NCI-H446 (cell line): ENCODE results near the gene POC1B.

Experiments used
- DNase-seq, 2 experiments: peaks; one replicate each; lab custom pipeline; 2025; lab: John Stamatoyannopoulos, UW

POC1B gene

DNA sequence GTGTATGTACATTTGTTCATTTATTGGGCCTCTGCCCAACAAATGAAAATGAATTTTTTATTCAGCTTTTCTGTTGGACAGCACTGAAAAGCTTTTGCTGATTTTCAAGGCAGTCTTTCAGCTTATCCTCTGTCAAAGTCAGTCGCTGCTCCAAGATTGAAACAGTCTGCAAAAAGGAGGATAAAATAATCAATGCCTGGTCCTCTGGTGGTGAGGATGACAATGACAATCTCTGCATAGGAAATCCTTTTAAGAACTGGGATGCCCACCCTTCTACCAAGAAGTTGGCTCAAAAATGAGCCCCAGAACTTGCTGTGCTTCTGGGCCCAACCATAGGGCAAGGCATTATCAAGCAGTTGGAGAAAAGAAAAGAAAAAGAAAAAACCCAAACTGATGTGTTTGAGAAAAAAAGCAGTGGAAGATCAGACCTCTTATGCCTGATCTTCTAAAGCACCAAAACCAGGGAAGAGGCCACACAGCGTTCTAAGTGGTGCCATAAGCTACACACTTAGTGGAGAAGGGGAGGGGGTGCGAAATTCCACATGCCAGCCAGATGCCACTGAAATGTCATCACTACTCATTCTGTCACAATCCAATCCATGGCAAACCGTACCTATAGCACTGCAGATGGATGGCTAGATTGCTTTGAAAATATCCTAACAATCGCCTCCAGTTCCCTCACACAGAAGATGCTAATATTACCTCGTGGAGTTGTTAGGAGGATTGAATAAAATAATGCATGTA is 104.6 kb downstream of the POC1B start:
- DNase-seq, result no peak

DNA sequence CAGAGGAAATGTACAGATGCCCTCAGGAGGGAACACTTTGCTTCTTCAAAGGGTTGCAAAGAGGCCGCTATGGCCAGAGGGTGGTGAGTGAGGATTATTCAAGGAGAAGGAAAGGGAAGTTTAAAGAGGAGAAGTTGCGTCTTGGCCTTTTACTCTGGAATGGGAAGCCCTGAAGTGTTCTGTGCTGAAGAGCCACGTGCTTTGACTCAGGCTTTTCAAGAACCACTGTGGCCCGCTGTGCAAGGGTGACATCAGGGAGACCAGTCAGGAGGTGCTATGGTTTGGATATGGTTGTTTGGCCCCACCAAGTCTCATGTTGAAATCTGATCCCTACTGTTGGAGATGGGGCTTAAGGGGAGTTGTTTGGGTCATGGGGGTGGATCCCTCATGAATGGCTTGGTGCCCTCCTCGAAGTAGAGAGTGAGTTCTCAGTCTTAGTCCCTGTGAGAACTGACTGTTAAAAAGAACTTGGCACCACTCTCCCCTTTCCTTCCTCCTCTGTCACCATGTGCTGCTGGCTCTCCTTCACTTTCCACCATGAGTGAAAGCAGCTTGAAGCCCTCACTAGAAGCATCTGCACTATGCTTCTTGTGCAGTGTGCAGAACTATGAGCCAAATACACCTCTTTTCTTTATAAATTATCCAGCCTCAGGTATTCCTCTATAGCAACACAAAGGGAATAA is 107.5 kb downstream of the POC1B start:
- no peak for DNase-seq

DNA sequence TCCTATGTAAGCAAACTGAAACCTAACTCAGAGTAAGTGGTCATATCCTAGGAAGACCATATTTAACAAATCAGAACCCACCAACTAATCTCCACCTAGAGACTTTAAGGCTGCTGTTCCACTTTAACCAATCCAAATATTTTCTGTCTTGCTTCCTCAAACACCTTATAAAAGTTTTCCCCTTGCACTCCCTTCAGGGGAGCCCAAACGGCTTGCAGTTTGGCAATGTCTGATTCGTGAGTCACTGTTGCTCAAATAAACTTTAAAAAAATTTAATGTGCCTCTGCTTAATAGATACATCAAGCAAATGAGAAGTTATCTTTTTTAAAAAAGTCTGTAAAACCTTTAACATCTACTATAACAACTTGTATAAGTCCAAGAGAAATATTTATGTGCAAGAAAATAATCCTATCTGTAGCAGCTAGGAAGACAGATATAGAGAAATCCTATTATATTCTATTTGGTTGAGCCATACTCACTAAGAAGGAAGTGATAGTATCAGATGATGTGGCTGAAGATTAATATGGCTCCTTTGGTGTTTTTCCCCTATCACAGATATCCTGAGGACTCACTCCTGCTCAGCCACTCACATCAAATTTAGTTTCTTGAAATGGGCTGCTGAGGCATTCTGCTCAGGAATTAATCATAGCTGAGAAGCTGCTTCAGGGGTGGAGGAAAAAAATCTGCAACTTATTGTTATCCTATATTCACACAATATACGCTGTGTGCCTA is 108.4 kb downstream of the POC1B start:
- DNase-seq, result no peak

DNA sequence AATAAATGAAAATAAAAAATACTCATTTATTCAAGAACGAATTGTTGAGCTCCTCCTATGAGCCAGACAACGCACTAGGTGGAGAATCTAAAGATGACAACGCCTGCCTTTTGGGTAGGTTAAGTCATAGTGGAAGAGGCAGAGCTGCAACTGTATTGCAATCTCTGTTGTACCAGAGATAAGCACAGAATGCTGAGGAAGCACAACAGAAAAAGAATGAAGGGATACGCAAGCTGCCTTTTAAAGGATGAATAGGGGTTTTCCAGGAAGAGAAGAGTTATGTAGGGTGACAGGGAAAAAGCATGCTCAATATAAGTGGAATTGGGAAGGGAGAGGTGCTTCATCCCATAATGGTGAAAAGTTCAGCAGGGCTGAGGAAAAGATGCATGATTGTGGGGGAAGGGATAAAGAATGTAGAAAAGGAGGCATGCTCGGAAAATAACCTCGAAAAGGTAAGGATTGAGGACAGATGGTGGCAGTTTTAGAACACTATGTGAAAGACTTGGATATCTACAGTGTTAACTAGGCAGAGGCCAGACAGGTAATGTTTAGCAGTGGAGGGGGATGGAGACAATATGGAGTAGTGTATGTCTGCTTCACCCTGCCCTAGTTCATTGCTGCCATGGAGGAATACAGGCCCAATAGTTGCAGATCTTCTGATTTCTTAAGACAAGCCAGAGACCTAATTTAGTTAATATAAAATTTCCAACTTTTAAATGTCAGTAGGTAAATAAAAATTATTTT is 109.6 kb downstream of the POC1B start:
- DNase-seq, result no peak

DNA sequence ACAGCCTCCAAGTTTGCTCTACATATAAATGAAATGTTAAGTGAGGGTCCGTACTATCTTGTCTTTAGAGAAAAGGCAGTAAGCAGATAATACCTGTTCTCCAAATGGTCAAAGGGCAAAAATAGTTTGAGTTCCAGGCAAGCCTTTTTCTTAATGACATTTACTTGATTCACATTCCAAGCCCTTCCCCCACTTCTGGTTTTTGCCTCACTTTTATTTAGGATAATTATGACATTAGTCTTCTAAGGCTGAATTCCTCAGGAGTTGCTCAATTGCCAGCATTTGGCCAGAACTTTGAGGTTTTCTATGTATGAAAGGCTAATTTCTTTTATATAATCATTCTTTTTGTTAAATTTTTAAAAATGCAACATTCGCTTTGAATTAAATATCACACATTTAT is 111.0 kb downstream of the POC1B start:
- DNase-seq, result no peak

DNA sequence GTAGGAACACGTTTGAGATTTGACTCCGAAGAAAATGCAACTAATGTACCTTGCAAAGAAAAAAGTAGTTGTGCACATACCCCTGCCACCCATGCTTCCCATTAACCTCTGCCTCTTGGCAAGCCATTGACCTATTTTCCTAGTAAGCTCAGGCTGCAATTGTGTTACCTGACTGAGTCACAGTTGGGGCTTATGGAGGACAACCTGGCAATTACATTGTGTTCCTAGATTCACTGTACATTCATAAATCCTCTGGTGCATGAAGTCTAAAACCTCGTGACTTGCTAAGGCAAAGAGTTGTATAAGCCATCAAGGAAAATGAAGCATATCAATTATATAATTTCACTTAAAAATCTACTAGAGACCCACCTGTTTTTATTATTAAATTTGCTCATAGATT is 111.5 kb downstream of the POC1B start:
- DNase-seq, result no peak

DNA sequence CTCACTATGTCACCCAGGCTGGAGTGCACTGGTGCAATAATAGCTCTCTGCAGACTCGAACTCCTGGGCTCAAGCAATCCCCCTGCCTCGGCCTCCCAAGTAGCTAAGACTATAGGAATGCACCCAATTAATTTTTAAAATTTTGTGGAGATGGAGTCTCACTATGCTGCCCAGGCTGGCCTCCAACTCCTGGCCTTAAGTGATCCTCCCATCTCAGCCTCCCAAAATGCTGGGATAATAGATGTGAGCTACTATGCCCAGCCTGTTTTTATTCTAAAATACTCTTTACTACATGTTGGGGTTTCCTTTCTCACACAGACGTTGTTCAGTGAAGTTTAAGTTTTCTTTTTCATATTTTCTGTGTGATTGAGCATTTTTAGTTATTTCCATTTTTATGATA is 112.6 kb downstream of the POC1B start:
- no peak for DNase-seq

DNA sequence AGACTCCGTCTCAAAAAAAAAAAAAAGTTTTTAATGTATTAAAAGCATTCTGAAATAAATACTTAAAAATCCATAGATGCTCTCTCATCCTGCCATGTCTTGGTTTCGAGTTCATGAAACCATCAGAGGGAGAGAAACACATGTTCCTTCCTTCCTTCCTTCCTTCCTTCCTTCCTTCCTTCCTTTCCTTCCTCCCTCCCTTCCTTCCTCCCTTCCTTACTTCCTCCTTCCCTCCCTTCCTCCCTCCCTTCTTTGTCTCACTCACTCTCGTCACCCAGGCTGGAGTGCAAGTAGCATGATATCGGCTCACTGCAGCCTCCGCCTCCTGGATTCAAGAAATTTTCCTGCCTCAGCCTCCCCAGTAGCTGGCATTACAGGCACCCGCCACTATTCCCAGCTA is 113.2 kb downstream of the POC1B start:
- no peak for DNase-seq

DNA sequence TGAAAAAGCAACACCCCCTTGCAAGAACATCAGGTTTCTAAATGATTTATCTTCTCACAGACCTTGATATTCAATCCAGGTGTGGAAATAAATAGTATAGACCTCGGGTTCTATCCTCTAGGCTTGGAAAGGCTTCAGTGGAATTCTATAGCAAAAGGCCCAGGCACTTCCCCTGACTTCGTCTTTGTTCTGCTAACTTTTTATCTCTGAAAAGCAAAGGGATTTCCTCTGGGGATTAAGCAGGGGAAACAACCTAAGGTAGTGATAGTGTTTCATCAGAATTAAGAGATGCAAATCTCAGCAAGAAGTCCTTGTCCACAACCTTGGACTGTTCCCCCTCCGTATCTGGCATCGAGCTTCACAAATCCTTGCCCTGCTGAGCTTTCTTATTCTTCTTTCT is 114.0 kb downstream of the POC1B start:
- DNase-seq, result no peak

DNA sequence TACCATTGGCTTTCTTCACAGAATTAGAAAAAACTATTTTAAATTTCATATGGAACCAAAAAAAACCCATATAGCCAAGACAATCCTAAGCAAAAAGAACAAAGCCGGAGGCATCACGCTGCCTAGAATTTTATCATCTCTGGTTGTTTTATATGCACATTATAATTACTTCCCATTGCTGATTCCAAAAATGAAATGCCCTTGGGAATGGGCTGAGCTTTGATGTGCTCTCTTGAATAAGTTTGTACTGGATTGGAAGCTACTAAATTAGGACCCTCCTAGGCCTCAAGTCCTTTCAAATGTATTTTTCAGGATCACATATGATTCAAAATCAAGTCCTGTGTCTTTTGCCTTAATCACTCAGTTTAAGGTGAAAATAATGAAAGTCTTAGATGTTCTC is 114.6 kb downstream of the POC1B start:
- DNase-seq, result no peak

DNA sequence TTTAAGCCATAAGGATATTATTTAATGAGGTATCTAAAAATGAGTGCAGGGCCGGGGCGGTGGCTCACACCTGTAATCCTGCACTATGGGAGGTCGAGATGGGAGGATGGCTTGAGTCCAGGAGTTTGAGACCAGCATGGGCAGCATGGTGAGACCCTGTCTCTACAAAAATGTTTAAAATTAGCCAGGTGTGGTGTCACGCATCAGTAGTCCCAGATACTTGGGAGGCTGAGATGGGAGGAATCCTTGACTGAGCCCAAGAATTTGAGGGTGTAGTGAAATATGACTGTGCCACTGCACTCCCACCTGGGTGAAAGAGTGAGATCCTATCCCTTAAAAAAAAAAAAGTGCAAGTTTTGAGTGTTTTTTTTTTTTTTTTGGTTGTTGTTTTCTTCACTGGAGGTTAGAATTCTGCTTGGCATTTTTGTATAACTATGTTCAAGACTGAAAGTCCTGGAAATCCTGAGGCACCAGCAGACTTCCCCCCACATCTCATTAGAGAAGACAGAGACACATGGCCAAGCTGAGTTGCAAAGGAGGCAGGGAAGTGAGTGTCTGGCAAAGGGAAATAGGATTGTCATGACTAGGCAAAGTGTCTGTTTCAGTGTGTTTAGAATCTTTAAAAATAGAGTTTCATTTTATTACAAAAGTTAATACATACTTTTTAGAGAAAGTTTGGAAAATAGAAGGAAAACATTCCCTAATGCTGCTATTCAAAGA is 120.1 kb downstream of the POC1B start:
- DNase-seq, result no peak

DNA sequence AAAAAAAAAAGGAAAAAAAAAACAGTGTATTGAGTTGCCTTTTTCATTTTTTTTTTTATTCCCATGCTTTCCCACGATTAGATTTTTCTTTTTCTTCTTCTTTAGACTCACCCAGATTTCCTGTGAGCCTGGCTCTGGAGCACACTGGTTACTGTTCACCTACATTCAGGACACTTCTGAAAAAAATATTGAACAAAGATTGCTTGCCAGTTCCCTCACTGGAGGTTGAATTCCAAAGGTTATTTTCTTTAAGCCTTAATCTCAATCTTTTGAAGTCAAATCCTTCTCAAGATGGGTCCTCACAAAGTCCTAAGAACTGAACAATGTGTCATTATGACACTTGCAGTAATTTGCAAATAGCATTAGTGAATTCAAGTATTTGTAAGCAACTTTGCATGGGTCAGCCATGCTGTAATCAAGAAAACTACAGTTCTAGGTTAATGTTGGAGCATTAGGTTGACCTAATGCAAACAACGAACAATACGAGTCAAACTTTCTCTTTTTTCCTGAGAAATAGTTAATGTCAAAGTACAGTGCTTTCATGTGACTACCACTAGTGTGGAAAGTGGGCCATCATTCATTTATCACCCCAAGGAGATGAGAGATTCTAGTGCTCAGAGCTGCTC is 124.3 kb downstream of the POC1B start:
- no peak for DNase-seq

DNA sequence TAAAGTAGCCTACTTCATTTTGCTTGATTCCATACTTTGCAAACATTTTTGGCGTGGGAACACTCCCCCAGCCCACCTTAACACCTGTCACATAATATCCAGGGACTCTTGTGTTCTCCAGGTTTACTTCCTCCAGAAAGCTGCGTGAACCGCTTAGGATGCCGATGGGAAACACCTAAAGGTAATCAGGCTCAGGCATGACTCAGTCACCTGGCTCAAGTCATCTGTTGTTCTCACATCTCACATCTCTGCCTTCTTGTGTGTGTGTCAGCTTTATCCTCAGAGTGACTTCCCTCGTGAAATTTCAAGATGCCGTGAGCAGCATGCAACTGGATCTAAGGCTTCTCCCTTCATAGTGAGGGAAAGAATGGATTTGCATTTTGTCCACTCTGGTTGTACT is 125.4 kb downstream of the POC1B start:
- no peak for DNase-seq

DNA sequence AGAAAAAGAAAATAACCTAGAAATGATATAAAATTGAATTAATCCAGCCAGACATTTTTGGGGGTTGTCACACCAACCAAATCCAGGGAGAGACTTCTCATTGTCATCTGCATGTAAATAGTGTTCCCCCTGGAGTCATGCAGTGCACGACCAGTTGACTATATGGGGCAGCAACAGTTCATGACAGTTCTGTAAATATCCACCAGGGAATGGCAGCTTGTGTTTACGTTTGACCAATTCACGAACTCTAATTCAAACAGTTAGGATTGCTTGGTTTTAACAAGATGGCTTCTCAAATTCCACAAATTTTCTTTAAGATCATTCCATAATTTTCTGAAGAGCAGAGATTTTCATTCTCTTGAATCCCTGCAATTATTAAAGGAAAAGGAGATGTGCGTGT is 130.1 kb downstream of the POC1B start:
- DNase-seq, result no peak

DNA sequence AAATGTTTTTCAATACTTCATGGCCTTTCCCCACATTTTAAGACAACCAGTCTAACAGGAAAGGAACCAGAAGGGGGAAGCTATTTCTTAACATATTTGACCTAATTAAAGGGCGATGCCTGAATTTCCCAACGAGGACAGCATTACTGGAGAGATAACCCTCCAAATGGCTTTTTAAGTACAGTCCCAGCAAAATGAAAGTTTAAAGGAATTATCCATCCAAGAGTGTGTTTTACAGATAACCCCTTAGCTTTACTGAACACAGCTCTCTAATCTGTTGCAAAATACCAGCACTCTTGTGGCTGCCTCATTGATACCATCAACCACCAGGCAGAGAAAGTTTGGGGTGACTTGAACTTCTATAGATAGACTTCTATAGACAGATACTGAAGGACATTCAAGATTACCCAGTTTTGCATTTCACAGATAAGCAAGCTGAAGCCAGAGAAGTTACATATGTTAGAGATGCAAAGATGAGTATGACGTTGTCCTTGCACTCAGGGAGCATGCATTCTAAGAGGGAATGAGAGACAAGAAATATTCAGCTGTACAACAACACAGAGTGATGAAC is 132.2 kb downstream of the POC1B start:
- DNase-seq, result no peak

DNA sequence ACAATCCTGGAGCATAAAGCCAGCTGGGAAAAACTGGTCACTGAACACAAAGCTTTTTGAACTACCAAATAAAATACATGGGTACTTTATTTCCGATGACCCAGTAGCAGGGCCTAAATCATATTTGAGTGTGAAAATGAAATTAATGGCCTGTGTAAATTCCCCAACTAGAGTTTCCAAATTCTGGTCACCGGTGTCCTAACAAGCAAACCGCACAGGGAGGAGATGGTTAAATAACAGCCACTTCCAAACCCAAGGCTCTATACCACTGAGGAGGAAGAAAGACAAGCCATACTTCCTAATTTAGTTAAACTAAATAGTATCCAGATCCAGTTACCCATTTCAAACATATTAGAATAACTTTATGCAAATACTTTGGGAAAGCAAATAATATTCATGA is 133.5 kb downstream of the POC1B start:
- no peak for DNase-seq

DNA sequence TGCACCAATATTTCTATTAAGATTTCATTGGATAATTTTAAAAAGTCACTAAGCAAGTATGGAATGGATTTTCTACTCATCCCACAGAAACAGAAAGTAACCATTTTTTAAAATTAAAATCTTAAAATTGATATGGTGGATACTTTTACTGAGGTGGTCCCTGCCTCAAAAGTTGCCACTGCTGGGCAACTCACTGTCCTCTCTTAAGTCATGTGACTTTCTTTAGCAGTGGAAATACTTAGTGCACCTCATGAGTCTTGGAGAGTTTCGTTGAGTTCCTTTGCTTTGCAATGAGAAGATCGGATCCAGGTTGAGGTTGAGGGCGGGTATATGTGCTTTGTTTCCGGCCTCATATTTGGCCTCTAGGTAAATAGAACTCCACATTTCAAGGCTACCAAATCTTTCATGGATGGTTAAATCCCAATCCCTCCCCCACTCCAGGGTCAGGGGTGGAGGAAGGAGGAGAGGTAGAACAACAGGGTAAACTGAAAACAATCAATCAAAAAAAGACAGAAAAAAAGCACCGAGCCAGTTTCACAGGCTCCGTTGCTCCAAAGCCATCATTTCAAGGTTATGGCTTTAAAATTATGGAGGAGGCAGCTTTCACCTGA is 134.0 kb downstream of the POC1B start:
- DNase-seq, result no peak

DNA sequence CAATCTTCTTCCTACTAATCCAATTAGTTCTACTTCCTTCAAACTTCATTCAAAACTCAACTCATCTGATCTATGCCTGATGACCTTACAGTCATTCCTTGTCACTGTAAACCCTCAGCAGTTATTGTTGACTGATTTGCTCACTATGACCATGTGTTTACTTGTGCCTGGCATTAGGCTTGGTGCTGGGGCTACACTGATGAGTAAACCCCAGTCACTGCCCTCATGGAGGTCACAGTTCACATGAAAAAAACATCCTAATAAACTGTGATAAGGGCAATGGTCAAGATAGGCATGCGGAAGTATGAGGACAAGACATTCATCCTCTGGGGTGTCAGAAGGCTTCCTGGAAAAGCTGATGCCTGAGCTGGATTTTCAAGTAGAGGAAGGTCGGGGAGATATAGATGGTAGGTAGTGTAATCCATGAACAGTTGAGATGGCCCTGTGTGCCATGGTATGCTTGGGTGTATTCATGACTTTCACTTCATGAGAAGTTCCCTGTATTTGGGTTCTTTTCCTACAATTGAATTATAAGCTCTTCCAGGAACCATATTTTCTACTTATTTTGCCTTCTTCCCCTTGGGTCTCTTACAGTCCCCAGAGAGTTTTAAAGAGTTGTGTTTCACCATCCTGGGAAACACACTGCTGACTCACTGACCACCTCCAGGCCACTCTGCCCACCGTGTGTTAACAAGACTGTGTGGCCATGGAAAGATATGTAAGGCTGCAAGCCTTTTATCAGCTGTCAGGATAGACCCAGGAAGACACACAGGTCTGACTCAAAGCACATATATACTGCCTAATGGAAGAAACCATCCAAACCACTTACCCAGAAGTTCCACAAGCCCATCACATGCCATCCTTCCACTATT is 134.8 kb downstream of the POC1B start:
- no peak for DNase-seq
